ENCODE measurements around the gene NOB1. TPM values are rescaled to one million over a fixed set of nuclear protein-coding genes. Genes with fewer than 3 reads are reported as not detected.

NOB1 gene
- 21.9 and 30.7 TPM in 2 replicates for total RNA-seq (ENCODE audit: low replicate concordance)

DNA sequence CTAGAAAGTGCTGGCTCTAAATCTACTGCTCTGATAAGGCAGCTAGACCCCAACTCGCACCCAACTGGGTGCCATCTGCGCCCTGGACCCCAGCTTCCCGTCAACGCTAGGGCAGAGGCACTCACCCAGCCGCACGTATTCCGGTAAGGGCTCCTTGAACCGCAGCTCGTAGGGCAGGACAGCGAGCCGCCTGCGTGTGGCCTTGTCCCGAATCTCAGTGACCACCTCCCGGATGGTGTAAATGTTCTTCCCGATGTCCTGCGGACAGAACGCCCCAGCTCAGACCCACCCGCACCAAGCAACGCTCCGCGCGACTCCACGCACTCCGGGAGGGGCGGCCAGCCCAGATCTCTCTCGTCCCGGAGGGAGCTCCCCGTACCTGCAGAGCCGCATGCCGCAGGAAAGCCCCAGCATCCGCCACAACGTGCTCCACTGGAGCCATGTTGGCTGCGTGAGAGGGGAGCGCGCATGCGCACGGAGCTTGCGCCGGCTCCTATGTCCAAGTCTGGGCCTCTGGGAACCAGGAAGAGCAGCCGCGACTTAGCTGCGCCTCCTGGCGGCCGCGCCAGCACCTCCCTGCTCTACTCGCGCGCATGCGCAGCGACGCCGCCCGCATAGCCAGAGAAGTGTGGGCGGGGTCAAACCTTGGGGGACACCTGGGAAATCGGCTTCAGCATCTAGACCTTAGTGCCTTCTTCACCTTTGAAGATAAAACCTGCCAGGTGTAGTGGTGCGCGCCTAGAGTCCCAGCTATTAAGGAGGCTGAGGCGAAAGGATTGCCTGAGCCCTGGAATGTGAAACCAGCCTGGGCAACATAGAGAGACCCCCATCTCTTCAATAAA is at the start of gene NOB1:
Gene NOB1, minus strand, starts transcription at position 458 of the 842 bp plus-strand sequence. Its CDS starts 16 bp downstream, at position 442.

DNA sequence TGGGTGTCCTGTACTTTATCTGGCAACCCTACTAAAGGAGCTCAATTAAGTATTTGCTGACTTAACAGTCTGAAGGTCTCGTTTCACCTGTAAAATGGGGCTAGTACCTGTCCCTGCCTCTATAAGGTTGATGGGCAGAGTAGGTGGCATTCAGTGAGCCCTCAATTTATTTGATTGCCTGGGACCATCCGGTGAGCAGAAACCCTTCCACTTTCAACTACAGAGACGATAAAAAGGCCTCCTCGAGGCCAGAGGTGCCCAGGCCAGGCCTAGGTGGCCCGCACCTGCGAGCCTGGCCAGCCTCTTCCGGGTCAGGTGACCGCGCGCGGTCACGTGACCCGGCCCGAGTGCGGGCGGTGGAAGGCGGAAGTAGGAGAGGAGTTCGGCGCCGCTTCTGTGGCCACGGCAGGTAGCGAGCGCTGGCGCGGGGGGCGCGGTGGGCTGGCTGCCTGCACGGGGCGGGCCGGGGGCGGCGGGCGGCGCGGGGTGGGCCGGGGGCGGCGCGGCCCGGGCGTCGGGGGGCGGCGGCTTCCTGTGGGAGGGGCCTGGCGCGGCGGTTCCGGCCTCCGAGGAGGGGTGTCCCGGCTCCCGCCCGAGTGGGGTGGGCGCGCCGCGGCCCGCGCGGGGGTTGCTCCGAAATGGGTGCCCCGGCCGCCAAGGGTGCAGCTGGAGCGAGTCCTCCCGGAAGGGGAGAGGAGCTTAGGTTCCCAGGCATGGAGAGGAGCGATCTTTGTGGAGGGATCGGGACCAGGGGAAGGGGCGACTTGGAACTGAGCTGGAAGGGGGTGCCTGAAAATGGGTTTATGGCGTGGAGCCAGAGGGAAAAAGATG is 7.5 kb upstream of the NOB1 start, which contains the start of gene WWP2:
Gene WWP2, plus strand, starts transcription at position 350 of the 831 bp plus-strand sequence. CDS start 24,679 bp downstream, outside the sequence.

GRCh38 chr16:69726313-69727060 is 28.2 kb downstream of the NOB1 start, which contains the start of gene NQO1:
Gene NQO1, minus strand, starts transcription at chr16:69726560. Its CDS starts 121 bp downstream, at chr16:69726439.

Other genes starting within 250 kb of the NOB1 start
- 7.7 and 10.1 TPM in 2 replicates for gene NFAT5, start 189.0 kb downstream of the NOB1 start, total RNA-seq (ENCODE audit: low replicate concordance)
- 113 and 184 TPM in 2 replicates for gene NQO1, start 28.4 kb downstream of the NOB1 start, total RNA-seq (ENCODE audit: low replicate concordance)
- 14.4 and 15.9 TPM in 2 replicates for gene WWP2, start 7.4 kb upstream of the NOB1 start, total RNA-seq (ENCODE audit: low replicate concordance)
- 0.23 and 9.2 TPM in 2 replicates for gene CLEC18A, start 196.4 kb upstream of the NOB1 start, total RNA-seq (ENCODE audit: low replicate concordance)